Effector CD4-positive, alpha-beta T cell (primary cell): ENCODE measurements around the gene RBMS3.

ENCODE experiments used
- DNase-seq: peaks from one replicate; pipeline ENCODE4 v3.0.0-alpha.2; 2020

Gene RBMS3

DNA sequence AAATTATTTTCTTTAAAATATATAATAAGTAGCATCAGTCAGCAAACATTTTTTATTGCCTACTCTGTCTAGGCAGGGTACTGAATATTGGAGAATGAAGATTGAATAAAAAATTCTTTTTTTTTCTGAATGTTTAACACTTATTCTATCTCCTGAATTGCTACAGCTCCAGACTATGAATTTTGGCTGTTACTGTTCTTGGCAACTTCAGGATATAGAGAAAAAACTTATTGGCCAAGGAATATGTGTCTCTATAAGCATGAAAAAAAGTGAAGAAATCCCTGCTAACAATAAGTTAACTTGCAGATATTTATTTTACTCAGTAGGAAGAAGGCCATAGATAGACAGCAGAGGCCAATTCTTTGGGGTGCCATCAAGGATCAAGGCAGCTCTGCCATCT is 309.6 kb downstream of the RBMS3 start:
- no peak for DNase-seq

DNA sequence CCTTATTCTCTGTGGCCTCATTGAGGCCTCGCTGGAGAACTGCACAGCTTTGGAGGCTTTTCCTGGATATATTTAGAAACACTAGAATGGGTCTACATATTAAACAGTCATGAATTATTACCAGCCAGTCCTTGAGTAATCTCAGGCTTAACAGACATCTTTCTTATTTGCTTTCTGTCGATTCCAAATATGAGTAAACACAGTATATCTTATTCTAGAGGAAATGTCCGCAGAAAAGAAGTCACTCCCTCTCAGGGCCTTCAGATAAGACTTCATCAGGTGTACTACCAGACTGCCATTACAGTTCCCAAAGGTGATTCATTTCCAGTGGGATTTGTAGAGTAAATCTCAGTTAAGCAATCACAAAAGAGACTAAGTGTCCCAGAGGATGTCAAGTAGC is 310.7 kb downstream of the RBMS3 start:
- no peak for DNase-seq

DNA sequence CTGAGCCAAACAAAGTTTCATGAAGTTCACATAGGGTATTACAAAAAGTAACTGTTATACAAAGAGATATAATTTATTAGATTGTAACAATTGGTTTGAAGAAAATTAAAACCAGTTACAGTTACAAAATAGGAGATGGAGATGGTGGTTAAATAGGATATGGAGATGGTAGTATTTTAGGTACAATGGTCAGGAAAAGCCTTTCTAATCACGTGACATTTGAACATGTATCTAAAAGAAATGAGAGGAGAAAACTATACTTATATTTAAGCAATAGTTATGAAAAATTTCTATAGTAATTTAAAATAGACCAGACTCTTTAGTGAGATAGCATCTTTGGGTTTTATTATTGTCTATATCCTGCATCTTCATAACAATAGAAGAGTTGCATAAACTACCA is 312.9 kb downstream of the RBMS3 start:
- DNase-seq: no peak

DNA sequence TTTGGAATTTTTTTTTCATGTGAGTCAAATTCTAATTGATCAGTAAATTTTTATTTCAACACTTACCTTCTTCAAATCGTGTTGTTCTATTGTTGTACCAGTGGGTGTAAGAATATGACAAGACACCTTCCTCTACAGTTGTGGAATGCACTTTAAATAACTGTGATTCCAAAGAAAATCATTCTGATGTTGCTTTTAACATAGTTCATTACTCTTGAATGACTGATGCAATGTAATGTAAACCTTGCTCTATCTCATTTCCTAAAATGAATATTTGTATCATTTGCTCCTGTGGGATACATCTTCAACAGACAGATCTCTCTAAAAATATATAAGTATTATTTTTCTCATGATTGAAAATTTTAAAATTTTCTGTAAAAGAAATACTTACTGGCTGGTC is 313.4 kb downstream of the RBMS3 start:
- DNase-seq: no peak

DNA sequence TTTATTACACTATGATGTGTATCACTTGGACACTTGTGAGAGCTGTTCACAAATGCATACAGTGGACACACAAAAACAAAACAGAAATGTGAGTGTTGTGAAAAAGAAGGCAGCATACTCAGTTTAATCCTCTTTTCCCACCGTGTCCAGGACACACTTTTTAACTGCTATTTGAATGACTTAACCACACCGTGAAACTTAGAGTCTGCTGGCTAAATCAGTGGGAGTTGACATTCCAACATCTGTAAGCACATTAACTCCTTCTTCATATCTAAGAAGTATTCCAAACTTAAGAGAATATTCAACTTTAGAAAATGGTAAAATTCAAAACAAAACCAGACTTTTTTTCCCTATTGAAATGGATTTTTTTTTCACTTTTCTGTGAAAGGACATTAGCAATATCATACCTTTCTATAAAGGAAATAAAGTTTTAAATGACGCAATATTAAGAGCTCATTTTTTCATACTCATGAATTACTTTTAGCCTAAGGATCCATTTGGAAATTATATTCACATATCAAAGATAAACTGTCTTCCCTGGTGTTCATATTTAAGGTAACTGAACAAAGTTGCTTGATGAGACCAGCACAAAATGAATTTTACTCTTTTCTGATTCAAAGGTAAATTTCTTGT is 316.6 kb downstream of the RBMS3 start:
- no peak for DNase-seq

DNA sequence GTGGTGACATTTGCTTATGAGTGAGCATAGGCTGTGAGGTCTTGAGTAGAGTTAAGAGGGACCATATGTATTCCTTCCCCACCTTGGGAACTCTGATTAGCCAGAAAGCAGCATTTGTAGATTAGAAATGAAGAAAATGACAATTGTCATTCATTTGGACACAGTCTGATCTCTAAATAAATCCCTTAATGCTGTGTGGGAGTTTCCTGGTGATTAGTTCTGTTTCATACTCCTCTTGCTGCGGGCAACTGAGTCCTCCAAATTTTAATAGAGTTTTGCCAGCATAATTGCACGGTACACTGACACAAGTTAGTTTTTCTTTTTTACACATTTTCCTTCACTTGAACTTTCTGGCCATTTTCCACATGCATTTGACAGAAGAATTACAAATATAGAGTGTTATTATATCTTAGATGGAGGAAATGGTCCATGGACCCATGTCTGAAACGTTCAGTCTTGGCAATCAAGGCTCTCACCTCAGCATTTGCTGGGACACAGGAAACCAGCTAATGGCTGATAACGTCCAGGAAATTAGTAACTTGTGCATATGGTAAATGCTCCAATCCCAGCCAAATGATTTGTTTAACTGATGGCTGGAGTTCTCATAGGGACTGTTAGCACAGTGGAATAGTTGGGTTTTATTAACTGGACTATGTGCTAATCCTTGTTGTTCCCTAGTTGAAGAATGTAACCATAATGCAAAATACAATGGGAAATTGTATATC is 321.2 kb downstream of the RBMS3 start:
- no peak for DNase-seq

DNA sequence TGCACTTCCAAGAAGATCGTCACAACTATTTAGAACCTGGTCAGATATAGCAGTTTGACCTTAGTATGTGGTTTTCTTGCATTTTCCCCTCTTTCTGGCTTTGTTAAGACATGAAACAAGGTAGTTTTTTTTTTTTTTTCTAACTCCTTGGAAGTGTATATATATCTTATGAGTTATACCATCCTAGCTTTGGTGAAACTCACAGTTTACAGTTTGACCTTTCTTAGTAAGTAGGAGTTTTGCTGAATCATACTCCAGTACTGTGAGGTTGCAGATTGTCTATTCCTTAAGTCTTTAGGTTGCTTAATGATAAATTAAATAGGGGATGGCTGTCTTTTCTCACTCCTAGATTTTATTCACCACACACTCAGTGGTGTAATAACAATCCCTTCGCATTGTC is 325.0 kb downstream of the RBMS3 start:
- DNase-seq: no peak

DNA sequence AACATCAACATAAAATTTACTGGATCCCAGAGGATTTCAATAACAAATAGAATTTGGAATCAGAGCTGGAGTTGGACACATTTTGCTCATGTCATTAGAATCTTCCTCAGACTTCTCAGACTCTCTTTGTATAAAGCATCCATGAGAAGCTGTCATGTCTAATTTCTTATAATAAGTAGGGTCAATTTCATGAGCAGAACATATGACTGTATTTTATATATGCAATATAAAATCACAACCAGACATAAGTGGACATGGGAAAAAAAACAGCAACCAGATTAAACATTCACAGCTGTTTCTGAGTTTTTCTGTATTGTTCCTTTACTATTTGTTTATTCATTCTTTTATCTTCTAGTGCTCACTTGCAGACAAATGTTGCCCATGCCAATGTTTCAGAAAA is 325.5 kb downstream of the RBMS3 start:
- DNase-seq: no peak

DNA sequence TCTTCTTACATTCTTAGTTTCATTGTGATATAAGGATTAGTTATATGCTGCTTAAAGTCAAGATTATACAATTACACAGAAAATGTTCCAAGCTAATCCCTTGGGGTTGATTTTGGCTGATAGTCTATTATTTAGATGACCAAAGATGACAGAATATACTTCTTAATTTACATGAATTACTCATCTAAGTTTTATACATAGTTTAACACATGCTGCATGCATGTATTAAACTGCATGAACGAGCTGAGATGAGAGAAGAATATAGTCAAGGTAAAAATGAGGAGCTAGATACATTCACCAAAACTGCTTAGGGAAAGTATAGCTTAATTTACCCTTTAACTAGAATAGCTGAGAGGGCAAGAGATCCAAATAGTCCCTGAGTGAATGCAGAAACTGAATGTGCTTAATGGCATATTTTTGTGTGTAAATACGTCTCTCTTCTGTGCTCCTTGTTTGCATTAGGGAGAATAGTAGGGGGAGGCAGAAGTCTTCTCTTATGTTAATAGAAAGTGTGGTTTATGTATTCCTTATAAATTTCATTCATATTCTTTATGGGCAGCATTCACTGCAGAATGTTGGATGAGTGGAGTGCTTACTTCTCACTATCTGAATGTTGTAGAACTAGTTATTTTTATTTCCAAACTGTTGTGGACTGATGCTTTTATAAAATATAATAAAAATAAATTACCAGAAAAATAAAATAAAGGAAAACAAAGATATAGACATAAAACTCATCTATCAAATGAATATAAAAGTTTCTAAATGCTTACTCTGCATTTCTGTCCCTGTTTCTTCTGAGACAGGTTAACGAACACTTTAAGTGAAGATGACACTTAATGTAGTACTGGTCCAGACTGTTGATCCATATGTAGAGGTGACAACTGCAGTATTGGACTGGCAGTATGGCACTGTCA is 327.8 kb downstream of the RBMS3 start:
- DNase-seq: no peak

DNA sequence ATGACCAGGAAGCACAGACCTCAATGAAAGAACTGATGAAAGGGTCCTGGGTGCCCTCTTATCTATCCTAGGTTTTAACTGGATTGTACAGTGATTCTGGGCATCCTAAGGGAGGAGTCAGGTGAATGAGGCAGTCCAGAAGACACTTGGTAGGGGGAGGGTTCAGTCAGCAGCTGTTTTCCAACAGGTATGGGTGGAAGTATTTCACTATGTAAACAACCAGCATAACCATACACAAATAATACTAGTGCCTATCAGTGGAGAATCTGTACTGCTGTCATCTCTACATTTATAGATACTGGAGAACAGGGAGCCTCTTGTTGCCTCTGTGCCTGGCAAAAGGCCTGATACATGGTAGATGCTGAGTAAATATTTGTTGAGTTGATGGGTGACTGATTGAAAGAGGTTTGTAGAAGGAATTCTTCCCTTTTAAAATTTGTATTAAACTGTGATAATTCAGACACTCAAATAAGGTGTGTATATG is 328.5 kb downstream of the RBMS3 start:
- DNase-seq: no peak

DNA sequence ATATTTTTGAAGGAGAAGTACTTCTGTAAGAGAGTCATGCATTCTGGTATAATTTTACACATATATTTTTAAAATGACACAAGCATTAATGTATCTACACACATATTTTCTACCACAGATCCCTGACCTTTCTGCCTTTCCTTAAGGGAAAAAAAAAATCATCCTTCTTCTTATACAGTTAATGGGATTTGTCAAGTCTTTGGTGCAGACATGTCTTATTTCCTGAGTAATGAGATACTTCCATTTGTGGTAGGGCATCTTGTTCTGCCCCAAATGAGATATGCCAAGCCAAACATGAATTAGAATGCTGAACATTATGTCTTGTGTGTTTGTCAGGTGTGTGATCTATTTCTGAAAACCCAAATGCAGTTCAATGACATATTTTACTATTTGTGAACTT is 329.9 kb downstream of the RBMS3 start:
- no peak for DNase-seq

DNA sequence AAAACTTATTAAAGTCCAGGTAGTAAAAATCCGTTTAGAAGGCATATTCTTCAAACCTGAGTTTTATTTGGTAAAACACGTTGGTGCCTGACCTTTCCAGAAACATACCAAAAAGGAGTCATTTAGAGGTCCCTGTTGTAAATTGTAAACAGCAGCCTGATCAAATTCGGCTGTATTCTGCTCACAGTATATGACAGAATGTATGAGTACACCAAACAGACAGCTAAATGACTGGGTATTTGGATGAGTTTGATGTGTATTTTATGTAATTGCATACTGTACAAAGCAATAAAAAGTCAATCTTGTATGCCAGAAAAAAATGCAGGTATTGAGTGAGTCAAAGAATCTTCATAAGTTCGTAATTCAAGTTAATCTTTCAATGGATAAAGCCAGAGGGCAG is 330.4 kb downstream of the RBMS3 start:
- DNase-seq: no peak

DNA sequence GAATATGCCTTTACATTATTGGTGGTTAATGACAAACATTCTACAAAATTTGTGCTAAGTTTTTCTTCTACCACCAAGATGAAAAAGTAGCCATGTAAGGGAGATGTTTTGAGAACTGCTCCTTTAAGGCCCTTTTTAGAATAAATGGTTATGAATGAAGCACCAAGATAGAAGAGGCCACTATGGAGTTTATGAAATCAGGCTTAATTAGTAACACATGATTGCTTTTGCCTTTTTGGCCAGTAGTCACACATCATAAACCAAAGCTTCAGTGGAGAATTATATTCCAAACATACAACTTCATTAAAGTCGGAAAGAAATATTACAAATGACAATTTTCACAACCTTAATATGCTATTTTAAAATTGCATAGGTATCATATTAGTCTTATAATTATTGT is 331.7 kb downstream of the RBMS3 start:
- no peak for DNase-seq

DNA sequence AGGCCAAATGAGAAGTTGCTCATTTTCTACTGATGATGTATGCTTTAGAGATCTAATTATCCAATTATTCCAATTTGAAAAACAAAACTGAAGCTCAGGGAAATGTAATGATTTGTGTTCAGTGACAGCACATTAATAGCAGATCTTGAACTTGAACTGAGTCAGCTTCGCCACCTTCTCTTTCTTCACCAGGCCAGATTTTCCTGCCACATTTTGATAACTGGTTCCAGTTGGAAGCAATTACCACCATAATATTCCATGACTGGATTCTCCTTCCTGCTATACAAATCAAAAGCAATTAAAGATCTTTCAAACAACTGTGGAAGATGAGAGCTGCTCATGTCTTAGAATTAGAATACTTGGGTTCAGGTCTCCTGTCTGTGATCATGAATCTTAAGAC is 334.1 kb downstream of the RBMS3 start:
- DNase-seq: no peak

DNA sequence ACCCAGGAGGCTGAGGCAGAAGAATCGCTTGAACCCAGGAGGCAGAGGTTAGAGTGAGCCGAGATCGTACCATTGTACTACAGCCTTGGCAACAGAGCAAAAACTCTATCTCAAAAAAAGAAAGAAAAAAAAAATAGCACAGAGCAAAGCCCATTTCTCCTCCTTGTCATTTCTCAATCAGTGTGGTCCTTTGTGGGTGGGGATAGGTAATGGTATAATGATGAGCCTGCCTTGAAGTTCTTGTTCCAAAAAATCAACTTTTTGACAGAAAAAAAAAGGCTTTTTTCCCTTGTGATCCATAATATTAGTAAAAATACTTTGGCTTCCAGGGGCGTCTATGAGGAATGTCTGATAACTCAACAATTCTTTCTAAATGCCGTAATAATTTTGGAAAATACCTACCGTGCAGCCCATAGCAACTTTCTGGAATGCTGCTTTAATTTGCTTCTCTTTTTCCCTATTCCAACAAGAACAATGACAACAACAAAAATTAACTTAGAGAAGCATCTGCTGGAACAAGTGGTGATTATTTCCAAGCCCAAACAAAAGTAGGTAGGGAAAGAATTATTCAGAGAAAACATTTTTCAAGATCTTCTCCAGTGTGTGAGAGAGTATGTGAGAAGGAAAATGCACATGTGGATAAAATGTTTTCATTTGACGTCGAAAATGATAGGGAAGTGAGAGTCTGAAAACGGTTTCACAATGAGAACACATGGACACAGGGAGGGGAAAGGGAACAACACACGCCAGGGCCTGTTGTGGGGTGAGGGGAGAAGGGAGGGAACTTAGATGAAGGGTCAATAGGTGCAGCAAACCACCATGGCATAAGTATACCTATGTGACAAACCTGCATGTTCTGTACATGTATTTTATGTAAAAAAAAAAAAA is 337.8 kb downstream of the RBMS3 start:
- no peak for DNase-seq

DNA sequence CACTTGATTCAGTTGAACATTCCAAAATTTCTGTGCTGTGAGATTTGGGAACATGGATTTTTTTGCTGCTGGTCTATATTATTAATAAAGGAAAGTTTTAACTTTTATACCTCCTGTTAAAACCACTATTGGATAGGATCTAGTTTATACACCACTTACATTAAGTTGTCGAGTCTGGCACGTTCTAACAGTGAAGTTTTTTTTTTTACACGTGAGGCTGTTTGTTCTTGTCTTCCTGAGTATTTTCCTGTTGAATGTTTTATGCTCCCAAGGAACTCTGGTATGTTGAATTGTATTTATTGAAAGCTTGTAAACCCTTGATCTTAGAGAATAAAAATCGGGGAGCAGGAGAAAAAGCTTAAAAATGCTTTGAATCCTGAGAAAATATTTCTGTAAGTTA is 338.8 kb downstream of the RBMS3 start:
- no peak for DNase-seq

DNA sequence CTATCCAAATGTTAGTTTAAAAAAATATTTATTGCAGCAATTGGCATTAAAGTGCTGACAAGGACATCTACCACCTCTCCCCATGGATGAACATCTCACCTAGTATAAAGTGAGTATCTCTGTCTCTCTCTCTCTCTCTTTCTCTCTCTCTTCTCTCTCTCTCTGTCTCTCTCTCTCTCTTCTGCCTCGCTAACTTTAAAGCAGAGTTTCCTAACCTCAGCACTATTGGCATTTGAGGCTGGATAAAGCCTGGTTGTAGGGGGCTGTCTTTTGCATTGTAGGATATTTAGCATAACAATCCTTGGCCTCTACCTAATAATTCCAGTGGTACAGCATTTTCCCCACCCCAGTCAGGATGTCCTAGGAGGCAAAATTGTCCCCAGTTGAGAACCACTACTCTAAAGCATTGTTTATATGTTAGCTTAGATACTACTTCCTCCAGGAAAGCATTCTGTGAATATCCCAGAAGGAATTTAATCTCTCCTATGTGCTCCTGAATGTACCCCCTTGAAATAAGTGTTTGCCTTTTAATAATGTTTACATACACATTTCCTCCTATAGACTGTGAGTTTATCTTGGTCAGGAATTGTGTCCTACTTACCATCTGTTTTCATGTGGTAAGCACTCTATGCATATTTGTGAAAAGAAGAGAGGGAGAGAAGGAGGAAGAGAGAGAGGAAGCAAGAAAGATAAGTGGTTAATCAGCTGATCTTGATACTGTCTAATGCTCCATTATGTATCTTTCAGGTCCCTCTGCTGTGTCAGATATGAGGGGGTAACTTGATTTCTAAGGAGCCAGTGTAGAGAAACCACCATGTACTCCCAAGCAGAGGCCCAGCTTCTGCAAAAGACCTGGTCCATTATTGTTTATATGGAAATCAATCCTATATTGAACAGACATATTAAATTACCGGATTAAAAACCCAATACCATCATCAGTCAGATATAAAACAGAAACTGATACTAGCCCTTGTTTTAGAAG is 346.6 kb downstream of the RBMS3 start:
- DNase-seq: no peak

DNA sequence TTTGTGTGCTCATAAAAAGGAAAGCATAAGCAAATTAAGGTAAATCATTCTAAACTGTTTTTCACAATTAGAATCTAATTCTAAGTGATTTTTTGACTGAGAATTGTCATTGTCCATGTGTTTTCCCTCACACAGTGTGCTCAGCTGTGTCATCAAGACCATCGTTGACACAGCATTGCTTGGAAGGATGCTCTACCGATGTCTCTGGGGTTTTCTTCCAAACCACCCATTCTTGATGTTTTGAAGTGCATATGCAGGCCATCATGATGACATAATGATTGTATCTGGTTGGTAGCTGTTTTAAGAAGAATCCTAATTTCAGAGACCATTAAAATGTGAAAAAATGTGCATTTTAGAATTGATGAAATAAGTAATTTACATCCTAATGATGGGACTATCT is 347.9 kb downstream of the RBMS3 start:
- DNase-seq: no peak

DNA sequence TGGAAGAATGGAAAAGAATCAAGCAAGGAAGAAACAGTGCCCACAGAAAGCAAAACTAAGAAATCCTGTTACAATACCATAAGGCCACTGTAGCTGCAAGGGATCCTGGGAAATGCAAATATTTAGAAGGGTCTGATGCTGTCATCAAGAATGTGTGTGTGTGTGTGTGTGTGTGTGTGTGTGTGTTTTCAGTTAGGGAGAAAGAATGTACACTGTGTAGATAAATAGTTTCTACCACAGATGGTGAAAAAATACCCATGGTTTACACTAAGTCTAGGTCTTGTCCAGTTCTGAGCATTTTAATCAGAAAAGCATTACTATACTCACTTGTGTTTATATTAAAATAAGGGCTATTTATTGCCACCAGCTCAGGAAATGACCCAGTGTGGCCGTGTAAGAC is 355.0 kb downstream of the RBMS3 start:
- no peak for DNase-seq

DNA sequence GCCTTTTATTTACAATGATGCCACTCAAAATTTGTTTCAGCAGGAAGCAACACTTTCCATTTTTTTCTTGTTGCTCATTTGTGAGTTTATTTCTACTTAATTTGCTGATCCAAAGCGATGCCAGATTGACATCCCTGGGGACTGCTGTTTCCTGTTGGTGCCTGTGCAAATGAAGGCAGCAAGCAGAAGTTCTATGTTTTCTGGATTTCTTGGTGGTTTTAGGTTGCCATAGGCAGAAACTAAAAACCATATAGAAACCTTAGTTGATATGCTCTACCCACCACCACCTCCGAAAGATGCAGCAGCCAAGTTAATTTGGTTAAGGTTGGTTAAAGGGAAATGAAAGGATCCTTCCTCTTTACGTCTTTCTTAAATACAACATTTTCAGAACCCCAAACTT is 356.2 kb downstream of the RBMS3 start:
- no peak for DNase-seq

DNA sequence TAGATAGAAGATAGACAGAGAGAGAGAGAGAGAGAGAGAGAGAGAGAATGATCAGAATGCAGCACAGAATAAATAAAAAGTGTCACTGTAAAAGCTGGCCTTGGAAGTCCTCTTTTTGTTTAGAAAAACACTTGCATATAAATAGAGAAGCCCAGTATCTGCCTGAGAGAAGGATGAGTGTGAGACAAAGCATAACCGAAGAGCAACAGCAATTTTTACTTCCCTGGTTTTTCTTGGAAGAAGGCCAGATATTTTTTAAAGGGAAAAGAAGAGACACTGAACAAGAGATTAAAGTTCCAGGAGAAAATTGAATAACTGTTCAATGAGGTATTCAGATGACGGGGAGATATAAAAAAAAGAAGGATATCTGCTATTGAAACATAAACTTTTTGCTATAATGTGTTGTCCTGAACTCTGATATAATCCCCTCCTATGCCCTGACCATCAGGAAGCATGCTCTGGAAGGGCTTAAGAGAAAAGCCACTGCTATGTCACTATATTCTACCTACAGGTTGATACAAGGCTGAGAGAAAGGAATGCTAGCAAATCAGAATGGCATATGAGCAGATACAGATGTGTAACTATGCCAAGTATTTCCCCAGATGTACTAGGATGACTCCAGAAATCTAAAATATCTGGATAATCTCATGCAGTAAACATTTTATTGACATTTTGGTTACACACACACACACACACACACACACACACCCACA is 358.9 kb downstream of the RBMS3 start:
- DNase-seq: no peak
